OCI-LY1 (cell line): ENCODE measurements around the gene STBD1.

Source experiments
- EZH2 ChIP-seq: fragments of 200-600 bp; sonication (generic), shearing (Covaris generic); IDR thresholded peaks from 2 replicates; pipeline ENCODE4 v1.8.0; 2017; ENCODE audit warnings: borderline replicate concordance, mixed run types, mild to moderate bottlenecking, antibody characterized with exemption, low read length, moderate library complexity, mixed read lengths
- TF ChIP-seq, protein P1 (sequence below): fragments of 200-600 bp; sonication (generic), shearing (Covaris generic); IDR thresholded peaks from 2 replicates; pipeline ENCODE4 v1.5.1; 2017; ENCODE audit warnings: mild to moderate bottlenecking, antibody characterized with exemption, low read length, moderate library complexity, mixed read lengths

DNA sequence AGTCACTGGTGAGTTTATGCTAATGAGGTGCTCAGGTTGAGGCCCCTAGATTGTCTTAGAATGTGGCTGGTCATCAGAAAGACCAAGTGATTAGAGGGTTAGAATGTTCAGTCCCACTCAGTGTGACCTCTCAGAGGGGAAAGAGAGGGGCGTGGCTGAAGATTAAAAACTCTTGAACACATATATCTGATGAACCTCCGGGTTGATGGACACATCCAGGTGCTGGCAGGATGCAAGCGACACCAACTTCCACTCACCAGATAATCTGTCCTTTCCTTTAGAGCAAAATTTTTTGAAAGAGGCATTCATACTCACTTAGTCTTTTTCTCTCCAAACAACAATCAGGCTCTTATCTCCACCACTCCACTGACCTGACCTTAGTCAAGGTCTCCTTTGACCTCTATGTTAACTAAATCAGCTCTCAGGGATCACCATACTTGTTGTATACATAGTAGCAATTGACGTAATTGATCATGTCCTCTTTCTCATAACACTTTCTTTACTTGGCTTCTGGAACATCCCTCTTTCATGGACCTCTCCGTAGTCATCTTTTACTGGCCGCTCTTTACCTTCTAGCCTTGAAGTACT is 40.8 kb upstream of the STBD1 start:
- TF ChIP-seq EZH2 = no peak
- TF ChIP-seq, protein P1, sequence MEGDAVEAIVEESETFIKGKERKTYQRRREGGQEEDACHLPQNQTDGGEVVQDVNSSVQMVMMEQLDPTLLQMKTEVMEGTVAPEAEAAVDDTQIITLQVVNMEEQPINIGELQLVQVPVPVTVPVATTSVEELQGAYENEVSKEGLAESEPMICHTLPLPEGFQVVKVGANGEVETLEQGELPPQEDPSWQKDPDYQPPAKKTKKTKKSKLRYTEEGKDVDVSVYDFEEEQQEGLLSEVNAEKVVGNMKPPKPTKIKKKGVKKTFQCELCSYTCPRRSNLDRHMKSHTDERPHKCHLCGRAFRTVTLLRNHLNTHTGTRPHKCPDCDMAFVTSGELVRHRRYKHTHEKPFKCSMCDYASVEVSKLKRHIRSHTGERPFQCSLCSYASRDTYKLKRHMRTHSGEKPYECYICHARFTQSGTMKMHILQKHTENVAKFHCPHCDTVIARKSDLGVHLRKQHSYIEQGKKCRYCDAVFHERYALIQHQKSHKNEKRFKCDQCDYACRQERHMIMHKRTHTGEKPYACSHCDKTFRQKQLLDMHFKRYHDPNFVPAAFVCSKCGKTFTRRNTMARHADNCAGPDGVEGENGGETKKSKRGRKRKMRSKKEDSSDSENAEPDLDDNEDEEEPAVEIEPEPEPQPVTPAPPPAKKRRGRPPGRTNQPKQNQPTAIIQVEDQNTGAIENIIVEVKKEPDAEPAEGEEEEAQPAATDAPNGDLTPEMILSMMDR = no peak
